Lower leg skin (tissue), 3 donors: ENCODE measurements around the gene TMPO.

Experiments
- POLR2A ChIP-seq, 2 donors: fragments of 450-650 bp; IDR thresholded peaks; one replicate each; pipeline ENCODE4 v1.6.1; 2016 to 2017; ENCODE audit warnings: antibody characterized with exemption in 2 of 2, mild to moderate bottlenecking in 1 of 2, moderate library complexity in 1 of 2
- TF ChIP-seq, protein P1 (sequence below), 3 donors: fragments of 450-650 bp; IDR thresholded peaks; one replicate each; pipeline ENCODE4 v1.5.1; 2016; ENCODE audit warnings: antibody characterized with exemption in 3 of 3, mild to moderate bottlenecking in 3 of 3, moderate library complexity in 2 of 3

- TF ChIP-seq, protein P1, sequence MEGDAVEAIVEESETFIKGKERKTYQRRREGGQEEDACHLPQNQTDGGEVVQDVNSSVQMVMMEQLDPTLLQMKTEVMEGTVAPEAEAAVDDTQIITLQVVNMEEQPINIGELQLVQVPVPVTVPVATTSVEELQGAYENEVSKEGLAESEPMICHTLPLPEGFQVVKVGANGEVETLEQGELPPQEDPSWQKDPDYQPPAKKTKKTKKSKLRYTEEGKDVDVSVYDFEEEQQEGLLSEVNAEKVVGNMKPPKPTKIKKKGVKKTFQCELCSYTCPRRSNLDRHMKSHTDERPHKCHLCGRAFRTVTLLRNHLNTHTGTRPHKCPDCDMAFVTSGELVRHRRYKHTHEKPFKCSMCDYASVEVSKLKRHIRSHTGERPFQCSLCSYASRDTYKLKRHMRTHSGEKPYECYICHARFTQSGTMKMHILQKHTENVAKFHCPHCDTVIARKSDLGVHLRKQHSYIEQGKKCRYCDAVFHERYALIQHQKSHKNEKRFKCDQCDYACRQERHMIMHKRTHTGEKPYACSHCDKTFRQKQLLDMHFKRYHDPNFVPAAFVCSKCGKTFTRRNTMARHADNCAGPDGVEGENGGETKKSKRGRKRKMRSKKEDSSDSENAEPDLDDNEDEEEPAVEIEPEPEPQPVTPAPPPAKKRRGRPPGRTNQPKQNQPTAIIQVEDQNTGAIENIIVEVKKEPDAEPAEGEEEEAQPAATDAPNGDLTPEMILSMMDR (IDR thresholded peaks at IDR 0.05) = no peak
- TF ChIP-seq POLR2A (IDR thresholded peaks at IDR 0.05) = no peak
Measured at GRCh38 chr12:98581101-98581500, 65.7 kb downstream of the TMPO start.
